SK-N-SH (cell line): ENCODE results near the gene ZNF683. TPM values are rescaled to one million over a fixed set of nuclear protein-coding genes. Genes with fewer than 3 reads are reported as not detected.

Experiments
- CTCF ChIA-PET: fragments of 300-600, 350-600 bp; formaldehyde crosslinking; extraction: SDS; loops from one replicate; lab custom pipeline; 2021; lab: Yijun Ruan, JAX
- POLR2A ChIA-PET: fragments of 350-600 bp; sonication (Branson Sonifier 250); formaldehyde crosslinking; extraction: SDS; loops from one replicate; lab custom pipeline; 2020; ENCODE audit warnings: antibody characterized with exemption, inconsistent platforms; lab: Yijun Ruan, JAX
- DNase-seq: peaks from one replicate; pipeline ENCODE4 v3.0.0; 2012
- H2AFZ ChIP-seq: fragments of 200-600 bp; sonication (generic); 2 replicates; pipeline ENCODE4 v1.8.1; 2016; ENCODE audit warnings: antibody characterized with exemption, mild to moderate bottlenecking, low read depth
- H3F3A ChIP-seq: fragments of 200-600 bp; sonication (generic); replicated peaks from 2 replicates; pipeline ENCODE3; 2016; ENCODE audit warnings: antibody characterized with exemption, mild to moderate bottlenecking; ENCODE audit not compliant: insufficient read depth
- H3K27ac ChIP-seq, 2 experiments: fragments of 200-500 bp in 1 of 2; fragments of 200-600 bp in 1 of 2; sonication (Bioruptor generic) in 1 of 2; sonication (generic), shearing (Covaris generic) in 1 of 2; 2 replicates each; pipeline versions ENCODE4 v1.5.1 to v1.6.1; 2014 to 2016; ENCODE audit warnings: low read depth in 2 of 2, inconsistent platforms in 1 of 2, low read length in 1 of 2, mild to moderate bottlenecking in 1 of 2, mixed read lengths in 1 of 2
- H3K27me3 ChIP-seq: fragments of 200-600 bp; sonication (generic), shearing (Covaris generic); 2 replicates; pipeline ENCODE4 v1.6.1; 2016; ENCODE audit warnings: mixed run types; ENCODE audit not compliant: insufficient read depth
- H3K36me3 ChIP-seq, 2 experiments: fragments of 200-500 bp in 1 of 2; fragments of 200-600 bp in 1 of 2; sonication (Bioruptor generic) in 1 of 2; sonication (generic) in 1 of 2; replicated peaks in 1 of 2; 2 replicates each; pipeline versions ENCODE3 to v1.5.1; 2014 to 2016; ENCODE audit warnings: low read length in 1 of 2, mild to moderate bottlenecking in 1 of 2; ENCODE audit not compliant: insufficient read depth in 2 of 2, control insufficient read depth in 1 of 2
- H3K4me1 ChIP-seq, 2 experiments: fragments of 200-500 bp in 1 of 2; fragments of 200-600 bp in 1 of 2; sonication (Bioruptor generic) in 1 of 2; sonication (generic), shearing (Covaris generic) in 1 of 2; 2 replicates each; pipeline versions ENCODE4 v1.5.1 to v1.6.1; 2014 to 2016; ENCODE audit warnings: low read depth in 1 of 2, low read length in 1 of 2, mixed run types in 1 of 2; ENCODE audit not compliant: insufficient read depth in 2 of 2, control insufficient read depth in 1 of 2
- H3K4me2 ChIP-seq: fragments of 200-600 bp; sonication (generic), shearing (Covaris generic); 2 replicates; pipeline ENCODE4 v1.6.1; 2017; ENCODE audit warnings: mixed run types
- H3K4me3 ChIP-seq, 2 experiments: fragments of 200-500 bp in 1 of 2; fragments of 200-600 bp in 1 of 2; sonication (Bioruptor generic) in 1 of 2; sonication (generic), shearing (Covaris generic) in 1 of 2; 2 replicates each; pipeline versions ENCODE4 v1.5.1 to v1.8.1; 2014 to 2016; ENCODE audit warnings: low read depth in 2 of 2, inconsistent platforms in 1 of 2, low read length in 1 of 2, mild to moderate bottlenecking in 1 of 2, mixed read lengths in 1 of 2, moderate library complexity in 1 of 2
- H3K79me2 ChIP-seq: fragments of 200-600 bp; sonication (generic); 2 replicates; pipeline ENCODE4 v1.8.1; 2017; ENCODE audit warnings: mild to moderate bottlenecking; ENCODE audit not compliant: insufficient read depth
- H3K9ac ChIP-seq: fragments of 200-600 bp; sonication (generic); 2 replicates; pipeline ENCODE4 v1.6.1; 2017; ENCODE audit warnings: mixed run types
- H3K9me2 ChIP-seq: fragments of 200-600 bp; sonication (generic); 2 replicates; pipeline ENCODE4 v1.6.1; 2017; ENCODE audit warnings: mixed run types
- H3K9me3 ChIP-seq: fragments of 200-600 bp; sonication (generic); 2 replicates; pipeline ENCODE4 v1.6.1; 2017; ENCODE audit warnings: mixed run types, mild to moderate bottlenecking, moderate library complexity
- H4K20me1 ChIP-seq: fragments of 200-600 bp; sonication (generic); 2 replicates; pipeline ENCODE4 v1.6.1; 2017; ENCODE audit warnings: mild to moderate bottlenecking, mixed run types; ENCODE audit not compliant: insufficient read depth
- ELF1 ChIP-seq: IDR thresholded peaks from 2 replicates; pipeline ENCODE4 v1.4.0; 2012
- EP300 ChIP-seq, 2 experiments: IDR thresholded peaks; 2 replicates each; pipeline versions ENCODE4 v1.4.0 to v1.6.1; 2012; ENCODE audit warnings: borderline replicate concordance in 1 of 2, low read depth in 1 of 2, low read length in 1 of 2
- EZH2phosphoT487 ChIP-seq: fragments of 200-600 bp; sonication (generic); IDR thresholded peaks from 2 replicates; pipeline ENCODE4 v1.6.1; 2017; ENCODE audit warnings: low read depth, mixed run types, mild to moderate bottlenecking, antibody characterized with exemption, moderate library complexity, borderline replicate concordance
- FOXJ3 ChIP-seq: sonication (generic); formaldehyde crosslinking; IDR thresholded peaks from 2 replicates; pipeline ENCODE4 v1.5.1; 2020; ENCODE audit warnings: mild to moderate bottlenecking, missing genetic modification reagents
- FOXM1 ChIP-seq: IDR thresholded peaks from 2 replicates; pipeline ENCODE4 v1.4.0; 2012; ENCODE audit warnings: low read depth, mild to moderate bottlenecking
- GATA2 ChIP-seq: sonication (generic); formaldehyde crosslinking; IDR thresholded peaks from 2 replicates; pipeline ENCODE4 v1.5.0; 2020; ENCODE audit warnings: mild to moderate bottlenecking, missing genetic modification reagents
- IRF3 ChIP-seq: fragments of 150-350 bp; IDR thresholded peaks from 2 replicates; pipeline ENCODE4 v1.6.1; 2016; ENCODE audit warnings: mild to moderate bottlenecking, low read depth, low read length
- MXI1 ChIP-seq: IDR thresholded peaks from 2 replicates; pipeline ENCODE4 v1.6.1; 2012; ENCODE audit warnings: mild to moderate bottlenecking, low read depth, low read length, improper control_type of control experiment
- NFIC ChIP-seq: IDR thresholded peaks from 2 replicates; pipeline ENCODE4 v1.4.0; 2012; ENCODE audit warnings: borderline replicate concordance
- NRF1 ChIP-seq: IDR thresholded peaks from 2 replicates; pipeline ENCODE4 v1.6.1; 2012; ENCODE audit warnings: low read depth, mild to moderate bottlenecking, low read length
- PBX3 ChIP-seq: IDR thresholded peaks from 2 replicates; pipeline ENCODE4; 2012
- POLR2AphosphoS5 ChIP-seq: IDR thresholded peaks from 2 replicates; pipeline ENCODE4 v1.6.1; 2012; ENCODE audit warnings: low read depth, low read length
- RAD21 ChIP-seq: IDR thresholded peaks from 2 replicates; pipeline ENCODE4 v1.6.1; 2012; ENCODE audit warnings: mild to moderate bottlenecking, low read length
- RXRA ChIP-seq: IDR thresholded peaks from 2 replicates; pipeline ENCODE4 v1.4.0; 2012; ENCODE audit warnings: low read depth, mild to moderate bottlenecking, borderline replicate concordance
- SIN3A ChIP-seq: IDR thresholded peaks from 2 replicates; pipeline ENCODE4 v1.6.1; 2012; ENCODE audit warnings: low read depth, mild to moderate bottlenecking, low read length, moderate library complexity, borderline replicate concordance
- SMC3 ChIP-seq: IDR thresholded peaks from 2 replicates; pipeline ENCODE4 v1.6.1; 2012; ENCODE audit warnings: low read depth, low read length, improper control_type of control experiment
- TCF12 ChIP-seq: IDR thresholded peaks from 2 replicates; pipeline ENCODE4 v1.4.0; 2012
- TEAD4 ChIP-seq: IDR thresholded peaks from 2 replicates; pipeline ENCODE4 v1.4.0; 2012; ENCODE audit warnings: mild to moderate bottlenecking, borderline replicate concordance; ENCODE audit not compliant: insufficient read depth
- USF1 ChIP-seq: IDR thresholded peaks from 2 replicates; pipeline ENCODE4 v1.4.0; 2012; ENCODE audit warnings: low read depth, borderline replicate concordance
- YY1 ChIP-seq: IDR thresholded peaks from 2 replicates; pipeline ENCODE4 v1.4.0; 2012; ENCODE audit warnings: low read depth, mild to moderate bottlenecking
- ZBTB33 ChIP-seq: IDR thresholded peaks from 2 replicates; pipeline ENCODE4 v1.4.0; 2012; ENCODE audit warnings: low read depth, borderline replicate concordance
- WGBS: methylation state at CpG from one replicate; pipeline ENCODE4 v1.1.6; 2017; ENCODE audit warnings: low lambda C conversion rate; 5-methylcytosine and 5-hydroxymethylcytosine counted together
- polyA plus RNA-seq, 3 experiments: library from polyadenylated mRNA; depleted of rRNA; stranded (reverse); fragments of >200 nt; gene quantifications; 2 replicates each; pipeline ENCODE4 v1.2.3, GENCODE V29; 2012

The ZNF683 gene
- polyA plus RNA-seq, 1 of the 3 experiments (the other 2 are of a cell fraction), result not detected

GRCh38 chr1:26327956-26328362, 44.6 kb downstream of the ZNF683 start:
- no peaks in the 10 kb centered on the region for H4K20me1 ChIP-seq
- H3K27me3 ChIP-seq, result no peaks in the 10 kb centered on the region
- H3K79me2 ChIP-seq, result no peaks in the 10 kb centered on the region
- H3K36me3 ChIP-seq, result no peaks in the 10 kb centered on the region
- TF ChIP-seq TEAD4 (no peak), USF1 (no peak), GATA2 (no peak), POLR2AphosphoS5 (no peak), RAD21 (no peak), TCF12 (no peak), SMC3 (no peak), FOXJ3 (CRISPR knock-in tag) (no peak), ELF1 (no peak), YY1 (no peak), RXRA (no peak), PBX3 (no peak), NRF1 (no peak), ZBTB33 (no peak), MXI1 (no peak), EP300 (IDR thresholded peaks at IDR 0.05; ENCODE audit: borderline replicate concordance in 1 of 2, low read depth in 1 of 2, low read length in 1 of 2) (no peak), NFIC (no peak)
- H3K9ac ChIP-seq, result no peak overlapping the region
- DNase-seq, result no peak
- no peaks in the 10 kb centered on the region for H3K4me1 ChIP-seq
- H3K4me3 ChIP-seq, result no peak overlapping the region
- no peak overlapping the region for H3K27ac ChIP-seq
- WGBS, result 91% methylated on average over 4 of the region's 8 CpGs
- ChIA-PET CTCF (interaction anchor here (1.4 to 3.3 kb wide), 2 partner anchors 43 to 52 kb away, joined by 4 to 22 read pairs; no protein-coding TSS in a partner anchor), POLR2A (no interaction called here)
- no peaks in the 10 kb centered on the region for H3F3A ChIP-seq
- H3K9me2 ChIP-seq, result no peaks in the 10 kb centered on the region
- H2AFZ ChIP-seq, result no peak overlapping the region
- no peak overlapping the region for H3K4me2 ChIP-seq
- no peaks in the 10 kb centered on the region for H3K9me3 ChIP-seq

- WGBS, result 38% methylated on average over 3 of the region's 3 CpGs
- Histone ChIP-seq H2AFZ (no peak overlapping the region), H3K4me2 (no peak overlapping the region), H3K9ac (no peak overlapping the region), H3K9me3 (no peaks in the 10 kb centered on the region), H3F3A (no peaks in the 10 kb centered on the region), H3K4me3 (no peak overlapping the region), H3K9me2 (no peaks in the 10 kb centered on the region), H3K4me1 (peaks cover 0 to 3% of the 10 kb centered on the region in 2 experiments; a peak in 1 of 4 replicates), H3K79me2 (no peaks in the 10 kb centered on the region), H3K36me3 (no peaks in the 10 kb centered on the region), H3K27ac (no peak overlapping the region), H4K20me1 (no peaks in the 10 kb centered on the region)
- ChIA-PET POLR2A (no interaction called here), CTCF (interaction anchor here (0.6 to 10.3 kb wide), 4 partner anchors 37 to 49 kb away, joined by 3 to 213 read pairs (median 6); no protein-coding TSS in a partner anchor)
- no peak for DNase-seq
- TF ChIP-seq SIN3A (no peak), FOXM1 (no peak), EZH2phosphoT487 (no peak), ELF1 (no peak), IRF3 (no peak), NRF1 (no peak)
- TF ChIP-seq, all 33 proteins: peak for 0
- H3K27me3 ChIP-seq, result no peaks in the 10 kb centered on the region
Observed at GRCh38 chr1:26324550-26324949, 48.0 kb downstream of the ZNF683 start.
